AG04450 (cell line): ENCODE results near the gene PTEN. TPM values are rescaled to one million over a fixed set of nuclear protein-coding genes. Genes with fewer than 3 reads are reported as not detected.
"Not testable (repeated sequence)": the region's sequence is repeated elsewhere in the genome, so short reads cannot be mapped to it uniquely, and the experiment has no call there.

Experiments
- CTCF ChIA-PET: fragments of 300-600, 350-600 bp; formaldehyde crosslinking; extraction: SDS; loops from one replicate; lab custom pipeline; 2022; ENCODE audit warnings: antibody characterized with exemption, inconsistent platforms; lab: Charles Lee
- POLR2A ChIA-PET: fragments of 350-600 bp; formaldehyde crosslinking; extraction: SDS; loops from one replicate; lab custom pipeline; 2021; ENCODE audit warnings: antibody characterized with exemption, inconsistent platforms; lab: Yijun Ruan, JAX
- DNase-seq: peaks from one replicate; pipeline ENCODE4 v3.0.0-alpha.2; 2011; ENCODE audit warnings: low read depth, low spot score
- H3K27ac ChIP-seq: one replicate; pipeline ENCODE4 v1.5.1; 2012; ENCODE audit warnings: low read depth, low read length, control low read depth
- H3K27me3 ChIP-seq: one replicate; pipeline ENCODE4 v1.6.0; 2012; ENCODE audit warnings: low read length; ENCODE audit not compliant: control insufficient read depth, insufficient read depth
- H3K4me3 ChIP-seq: 2 replicates; pipeline ENCODE4 v1.5.1; 2011; ENCODE audit warnings: mild to moderate bottlenecking, low read depth, low read length, control low read depth
- H3K9me3 ChIP-seq: 2 replicates; pipeline ENCODE4 v1.5.1; 2012; ENCODE audit warnings: low read length; ENCODE audit not compliant: control insufficient read depth, insufficient read depth
- CTCF ChIP-seq: IDR thresholded peaks from 2 replicates; pipeline ENCODE4 v1.5.1; 2011; ENCODE audit warnings: low read depth, low read length, control low read depth, inconsistent platforms
- polyA plus RNA-seq: library from polyadenylated mRNA; depleted of rRNA; stranded (reverse); fragments of >200 nt; gene quantifications from 2 replicates; pipeline ENCODE4 v1.2.3, GENCODE V29; 2011

The PTEN gene
- polyA plus RNA-seq, 1 experiment = 96.1 TPM

GRCh38 chr10:87850742-87851205, 12.7 kb upstream of the PTEN start:
- ChIA-PET POLR2A (no interaction called here), CTCF (interaction anchor here (0.6 to 4.5 kb wide), 10 partner anchors 8 to 704 kb away, joined by 3 to 20 read pairs (median 4); partner anchors contain the start of gene ATAD1)
- DNase-seq = no peak
- no peak overlapping the region for H3K4me3 ChIP-seq
- H3K9me3 ChIP-seq = no peaks in the 10 kb centered on the region
- no peak overlapping the region for H3K27ac ChIP-seq
- H3K27me3 ChIP-seq = no peaks in the 10 kb centered on the region
- TF ChIP-seq CTCF = peak; percentile 71

- H3K27ac ChIP-seq = no peak overlapping the region
- POLR2A ChIA-PET = no interaction called here
Observed at GRCh38 chr10:87852089-87852488, 11.3 kb upstream of the PTEN start.

GRCh38 chr10:87855247-87855646, 8.2 kb upstream of the PTEN start:
- not testable (repeated sequence) for H3K4me3 ChIP-seq, H3K27me3 ChIP-seq, DNase-seq, H3K9me3 ChIP-seq, H3K27ac ChIP-seq
- CTCF ChIA-PET = interaction anchor here (0.6 kb wide), 1 partner anchor 179 kb away, joined by 8 read pairs; no protein-coding TSS in a partner anchor
- POLR2A ChIA-PET = interaction anchor here (1.2 kb wide), 1 partner anchor 10 kb away, joined by 3 read pairs; no protein-coding TSS in a partner anchor

More at GRCh38 chr10:87852089-87852488, 11.3 kb upstream of the PTEN start:
- Histone ChIP-seq H3K9me3 (no peaks in the 10 kb centered on the region), H3K4me3 (no peak overlapping the region), H3K27me3 (no peaks in the 10 kb centered on the region)
- no peak for TF ChIP-seq CTCF
- CTCF ChIA-PET = interaction anchor here (2.0 to 4.5 kb wide), 2 partner anchors 537 to 700 kb away, joined by 4 to 20 read pairs; no protein-coding TSS in a partner anchor
- no peak for DNase-seq

- H3K27me3 ChIP-seq, DNase-seq, H3K4me3 ChIP-seq, H3K9me3 ChIP-seq, POLR2A ChIA-PET, H3K27ac ChIP-seq, CTCF ChIA-PET: not testable (repeated sequence)
Observed at GRCh38 chr10:87855665-87856064, 7.8 kb upstream of the PTEN start.

GRCh38 chr10:87860156-87860795, 3.1 kb upstream of the PTEN start:
- Histone ChIP-seq H3K27ac (no peak overlapping the region), H3K27me3 (no peaks in the 10 kb centered on the region), H3K4me3 (no peak overlapping the region), H3K9me3 (no peaks in the 10 kb centered on the region)
- DNase-seq = no peak
- ChIA-PET CTCF (interaction anchor here (1.8 to 2.6 kb wide), 2 partner anchors 10 to 529 kb away, joined by 8 to 19 read pairs; no protein-coding TSS in a partner anchor), POLR2A (no interaction called here)
- peak; percentile 51 for TF ChIP-seq CTCF
